ENCODE data around the gene VAV1.

DNA sequence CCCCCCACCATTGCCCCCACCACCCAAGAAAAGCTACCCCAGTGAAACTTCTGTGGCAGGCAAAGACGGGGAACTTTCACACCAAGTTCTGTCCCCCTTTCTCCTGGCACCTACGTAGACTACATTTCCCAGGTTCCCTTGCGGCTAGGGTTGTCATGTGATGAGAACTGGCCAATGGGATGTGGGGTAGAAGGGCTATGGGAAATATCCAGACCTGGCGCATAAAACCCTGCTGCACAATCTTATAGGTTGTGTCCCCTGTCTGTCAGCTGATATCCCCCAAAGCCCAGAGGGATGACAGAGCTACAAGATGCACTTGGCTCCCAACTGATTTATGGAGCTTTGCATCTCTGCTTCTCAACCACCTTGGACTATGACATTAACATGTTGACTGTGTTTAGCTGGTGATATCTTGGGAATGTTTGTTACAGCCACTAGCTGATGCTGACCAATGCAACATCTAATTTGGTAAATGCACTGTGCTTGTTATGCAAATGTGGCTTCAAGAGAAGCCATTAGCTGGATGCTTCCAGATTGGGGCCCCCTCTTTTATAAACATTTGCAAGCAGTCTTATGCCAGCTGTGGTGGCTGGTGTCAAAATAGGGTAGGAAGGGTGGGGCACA is 11.3 kb upstream of the VAV1 start:
- TF ChIP-seq, protein P1, sequence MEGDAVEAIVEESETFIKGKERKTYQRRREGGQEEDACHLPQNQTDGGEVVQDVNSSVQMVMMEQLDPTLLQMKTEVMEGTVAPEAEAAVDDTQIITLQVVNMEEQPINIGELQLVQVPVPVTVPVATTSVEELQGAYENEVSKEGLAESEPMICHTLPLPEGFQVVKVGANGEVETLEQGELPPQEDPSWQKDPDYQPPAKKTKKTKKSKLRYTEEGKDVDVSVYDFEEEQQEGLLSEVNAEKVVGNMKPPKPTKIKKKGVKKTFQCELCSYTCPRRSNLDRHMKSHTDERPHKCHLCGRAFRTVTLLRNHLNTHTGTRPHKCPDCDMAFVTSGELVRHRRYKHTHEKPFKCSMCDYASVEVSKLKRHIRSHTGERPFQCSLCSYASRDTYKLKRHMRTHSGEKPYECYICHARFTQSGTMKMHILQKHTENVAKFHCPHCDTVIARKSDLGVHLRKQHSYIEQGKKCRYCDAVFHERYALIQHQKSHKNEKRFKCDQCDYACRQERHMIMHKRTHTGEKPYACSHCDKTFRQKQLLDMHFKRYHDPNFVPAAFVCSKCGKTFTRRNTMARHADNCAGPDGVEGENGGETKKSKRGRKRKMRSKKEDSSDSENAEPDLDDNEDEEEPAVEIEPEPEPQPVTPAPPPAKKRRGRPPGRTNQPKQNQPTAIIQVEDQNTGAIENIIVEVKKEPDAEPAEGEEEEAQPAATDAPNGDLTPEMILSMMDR (IDR thresholded peaks at IDR 0.05) = no peak
- TF ChIP-seq POLR2A (IDR thresholded peaks at IDR 0.05) = no peak

Data from esophagus squamous epithelium (tissue), 4 donors.